Duodenal mucosa (tissue), 2 donors: ENCODE data around the gene MEG3.

ENCODE experiments used
- H3K27ac ChIP-seq: one replicate; pipeline ENCODE4 v1.7.0; 2013; ENCODE audit warnings: low read depth, low read length
- H3K27me3 ChIP-seq, 2 donors: one replicate each; pipeline ENCODE4 v1.7.0; 2013; ENCODE audit warnings: low read length in 2 of 2, control low read depth in 1 of 2; ENCODE audit not compliant: insufficient read depth in 2 of 2, control insufficient read depth in 1 of 2
- H3K36me3 ChIP-seq, 2 donors: one replicate each; pipeline ENCODE4 v1.7.0; 2013; ENCODE audit warnings: low read length in 2 of 2, control low read depth in 1 of 2; ENCODE audit not compliant: insufficient read depth in 2 of 2, control insufficient read depth in 1 of 2
- H3K4me1 ChIP-seq, 2 donors: one replicate each; pipeline ENCODE4 v1.7.0; 2013; ENCODE audit warnings: low read length in 2 of 2, control low read depth in 1 of 2; ENCODE audit not compliant: insufficient read depth in 2 of 2, control insufficient read depth in 1 of 2
- H3K4me3 ChIP-seq, 2 donors: one replicate each; pipeline ENCODE4 v1.7.0; 2013; ENCODE audit warnings: low read length in 2 of 2, low read depth in 1 of 2
- H3K9ac ChIP-seq, 2 donors: one replicate each; pipeline ENCODE4 v1.7.0; 2013; ENCODE audit warnings: low read length in 2 of 2, low read depth in 1 of 2
- H3K9me3 ChIP-seq, 2 donors: one replicate each; pipeline ENCODE4 v1.7.0; 2013; ENCODE audit warnings: low read length in 2 of 2, control low read depth in 1 of 2; ENCODE audit not compliant: control insufficient read depth in 1 of 2

The MEG3 gene

DNA sequence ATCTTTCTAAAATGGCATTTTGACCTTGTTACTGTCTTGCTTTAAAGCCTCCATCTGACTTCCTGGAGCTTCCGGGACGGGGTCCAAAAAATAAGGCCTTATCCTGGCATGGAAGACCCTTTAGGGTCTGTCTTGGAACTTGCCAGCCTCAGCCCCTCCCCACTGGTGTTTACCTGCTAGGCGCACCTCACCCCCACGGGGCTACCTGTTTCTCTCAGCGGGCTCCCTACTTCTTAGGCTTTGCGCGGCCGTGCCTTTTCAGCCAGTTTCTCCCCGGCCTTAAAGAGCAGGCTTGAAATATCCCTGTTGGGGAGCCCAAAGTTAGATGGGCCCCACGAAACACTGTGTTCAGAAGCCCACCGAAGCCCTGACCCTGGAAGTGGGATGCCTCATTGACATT lies 72.5 kb downstream of the MEG3 start:
- H3K9ac ChIP-seq, result no peak overlapping the region
- H3K27me3 ChIP-seq, result peaks cover 30 to 37% of the 10 kb centered on the region in 2 donors
- H3K36me3 ChIP-seq, result no peaks in the 10 kb centered on the region
- no peak overlapping the region for H3K27ac ChIP-seq
- H3K4me3 ChIP-seq, result no peak overlapping the region
- peaks cover 0 to 11% of the 10 kb centered on the region in 2 donors for H3K4me1 ChIP-seq
- no peaks in the 10 kb centered on the region for H3K9me3 ChIP-seq

GRCh38 chr14:100898935-100899883 lies 73.3 kb downstream of the MEG3 start:
- no peaks in the 10 kb centered on the region for H3K9me3 ChIP-seq
- no peaks in the 10 kb centered on the region for H3K36me3 ChIP-seq
- H3K9ac ChIP-seq, result no peak overlapping the region
- no peak overlapping the region for H3K27ac ChIP-seq
- H3K4me1 ChIP-seq, result peaks cover 0 to 11% of the 10 kb centered on the region in 2 donors
- H3K4me3 ChIP-seq, result no peak overlapping the region
- peaks cover 30 to 39% of the 10 kb centered on the region in 2 donors for H3K27me3 ChIP-seq

- H3K9me3 ChIP-seq, result no peaks in the 10 kb centered on the region
- H3K27me3 ChIP-seq, result peaks cover 31 to 39% of the 10 kb centered on the region in 2 donors
- H3K4me3 ChIP-seq, result no peak overlapping the region
- H3K9ac ChIP-seq, result no peak overlapping the region
- H3K27ac ChIP-seq, result no peak overlapping the region
- H3K4me1 ChIP-seq, result peaks cover 0 to 11% of the 10 kb centered on the region in 2 donors
- H3K36me3 ChIP-seq, result no peaks in the 10 kb centered on the region
Observed at GRCh38 chr14:100899884-100900771, 74.2 kb downstream of the MEG3 start.

GRCh38 chr14:100900837-100901390 lies 75.0 kb downstream of the MEG3 start:
- Histone ChIP-seq H3K36me3 (no peaks in the 10 kb centered on the region), H3K9ac (no peak overlapping the region), H3K27ac (no peak overlapping the region), H3K27me3 (peaks cover 35 to 39% of the 10 kb centered on the region in 2 donors), H3K4me1 (peaks cover 0 to 11% of the 10 kb centered on the region in 2 donors), H3K4me3 (no peak overlapping the region), H3K9me3 (no peaks in the 10 kb centered on the region)

- Histone ChIP-seq H3K36me3 (no peaks in the 10 kb centered on the region), H3K4me3 (no peak overlapping the region), H3K27ac (no peak overlapping the region), H3K9ac (no peak overlapping the region), H3K9me3 (no peaks in the 10 kb centered on the region), H3K27me3 (peaks cover 35 to 38% of the 10 kb centered on the region in 2 donors), H3K4me1 (peaks cover 0 to 11% of the 10 kb centered on the region in 2 donors)
Observed at GRCh38 chr14:100901391-100902183, 75.7 kb downstream of the MEG3 start.

GRCh38 chr14:100902295-100903133 lies 76.6 kb downstream of the MEG3 start:
- Histone ChIP-seq H3K36me3 (no peaks in the 10 kb centered on the region), H3K9me3 (no peaks in the 10 kb centered on the region), H3K27me3 (peaks cover 38 to 39% of the 10 kb centered on the region in 2 donors), H3K9ac (no peak overlapping the region), H3K27ac (no peak overlapping the region), H3K4me1 (peaks cover 0 to 11% of the 10 kb centered on the region in 2 donors), H3K4me3 (no peak overlapping the region)

DNA sequence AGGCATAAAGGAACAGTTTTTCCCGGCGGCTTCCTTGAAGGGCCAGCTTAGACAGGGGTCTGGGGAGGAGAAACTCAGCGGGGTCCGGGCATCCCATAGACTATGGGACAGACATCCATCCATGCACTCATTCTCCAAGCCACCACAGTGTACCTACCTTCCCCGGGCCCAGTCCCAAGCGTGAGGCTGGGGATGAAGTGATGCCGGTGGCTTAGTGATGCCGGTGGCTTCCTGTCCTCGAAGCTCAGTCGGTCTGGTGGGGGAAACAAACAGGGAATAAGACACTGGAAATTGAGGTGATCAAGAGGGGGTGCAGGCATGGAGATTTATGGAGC lies 77.2 kb downstream of the MEG3 start:
- no peaks in the 10 kb centered on the region for H3K36me3 ChIP-seq
- H3K9ac ChIP-seq, result no peak overlapping the region
- H3K4me3 ChIP-seq, result no peak overlapping the region
- no peak overlapping the region for H3K27ac ChIP-seq
- no peaks in the 10 kb centered on the region for H3K9me3 ChIP-seq
- peaks cover 0 to 11% of the 10 kb centered on the region in 2 donors for H3K4me1 ChIP-seq
- peaks cover 38 to 39% of the 10 kb centered on the region in 2 donors for H3K27me3 ChIP-seq

DNA sequence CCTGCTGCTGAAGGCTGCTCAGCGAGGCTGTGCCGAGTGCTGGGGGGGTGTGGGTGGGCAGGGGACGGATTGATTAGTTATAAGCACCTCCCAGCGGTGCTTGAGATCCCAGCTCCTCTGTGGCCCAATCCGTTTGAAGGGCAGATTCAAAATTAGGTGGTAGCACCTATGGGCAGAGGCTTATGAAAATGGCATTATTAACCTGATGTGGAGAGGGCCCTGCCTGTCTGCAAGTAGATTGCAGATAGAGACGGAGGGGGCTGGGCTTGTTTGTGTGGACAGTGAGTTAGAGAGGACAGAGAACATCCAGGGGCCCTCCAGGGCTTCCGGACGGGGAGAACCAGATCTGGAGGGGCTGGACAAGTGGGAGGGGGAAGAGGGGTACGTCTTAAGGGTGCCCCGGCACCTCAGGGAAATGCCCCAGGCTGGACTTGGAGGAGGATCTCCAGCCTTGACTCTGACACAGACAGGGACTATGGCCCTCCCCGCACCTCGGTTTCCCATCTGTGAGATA lies 77.8 kb downstream of the MEG3 start, which contains the start of gene RTL1:
Gene RTL1 (minus strand): TSS at position 51 of the 514 bp plus-strand sequence. CDS start 18,934 bp downstream, outside the sequence.
- H3K27ac ChIP-seq, result no peak within 1 kb of the TSS
- no peak within 1 kb of the TSS for H3K4me3 ChIP-seq
- peaks cover 34 to 35% of the 10 kb centered on the region in 2 donors for H3K27me3 ChIP-seq
- no peaks in the 10 kb centered on the region for H3K9me3 ChIP-seq
- no peaks in the 10 kb centered on the region for H3K36me3 ChIP-seq
- no peak within 1 kb of the TSS for H3K9ac ChIP-seq
- H3K4me1 ChIP-seq, result peaks cover 0 to 11% of the 10 kb centered on the region in 2 donors
